T-helper 1 cell treated with Interleukin-12 subunit alpha and Interleukin-12 subunit beta and Interleukin-4 antibody, amounts not matched to agents 30 ng/mL and 1 ng/mL, for 36 hours (primary cell): ENCODE measurements around the gene SMG1. TPM values are rescaled to one million over a fixed set of nuclear protein-coding genes. Genes with fewer than 3 reads are reported as not detected.
"Not testable (repeated sequence)": the region's sequence is repeated elsewhere in the genome, so short reads cannot be mapped to it uniquely, and the experiment has no call there.

Experiments
- intact Hi-C: fragments of 100-400 bp; cut with micrococcal nuclease; formaldehyde crosslinking; loops from one replicate; pipeline ENCODE4 v1.15.1; 2024
- total RNA-seq: library from RNA; stranded (reverse); gene quantifications from 2 replicates; pipeline ENCODE4 v1.2.3, GENCODE V29; 2022

The SMG1 gene
- total RNA-seq = 162 and 186 TPM in 2 replicates

DNA sequence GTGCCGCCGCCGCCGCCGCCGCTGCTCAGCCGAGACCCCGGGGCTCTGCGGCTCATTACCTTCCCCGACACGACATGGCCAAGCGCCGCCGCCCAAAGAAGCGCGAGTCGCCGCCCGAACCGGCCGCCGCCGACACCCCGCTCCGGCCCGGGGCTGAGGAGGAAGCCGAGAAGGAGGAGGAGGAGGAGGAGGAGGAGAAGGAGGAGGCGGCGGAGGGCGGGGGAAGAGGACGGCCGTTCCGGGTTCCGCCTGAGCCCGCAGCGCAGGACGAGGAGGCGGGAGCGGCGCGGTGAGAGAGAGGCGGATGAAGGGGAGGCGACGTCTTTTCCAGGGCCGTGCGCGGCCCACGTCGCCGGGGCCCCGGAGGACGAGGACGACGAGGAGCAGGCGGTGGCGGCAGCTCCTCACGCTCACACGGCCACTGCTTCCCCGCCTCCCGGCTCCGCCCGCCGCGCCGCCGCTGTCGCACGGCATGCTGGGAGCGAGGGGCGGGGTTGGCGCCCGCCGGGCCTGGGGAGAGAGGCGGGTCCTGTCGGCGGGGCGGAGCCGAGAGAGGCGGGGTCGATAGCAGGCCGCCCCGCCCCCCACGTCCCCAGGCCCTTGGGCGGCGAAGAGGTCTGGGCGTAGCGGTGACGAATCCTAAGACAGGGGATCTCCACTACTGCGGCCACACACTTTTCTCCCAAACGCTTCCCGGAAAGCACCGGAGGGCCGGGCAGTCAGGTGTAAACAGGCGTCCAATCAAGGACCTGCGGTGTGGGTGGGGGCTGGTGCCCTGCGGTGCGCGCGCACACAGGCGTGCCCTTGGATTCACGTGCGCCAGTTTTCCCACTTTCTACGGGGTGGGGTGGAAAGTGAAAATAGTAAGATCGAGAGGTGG is at the start of gene SMG1:
Gene SMG1 (minus strand): TSS at position 423 of the 880 bp plus-strand sequence. CDS start 367 bp downstream, at position 56.
- intact Hi-C loops = loop anchor here (1.0 to 10.0 kb wide), 9 partner anchors 20 to 1911 kb away; partner anchors contain the start of genes ARL6IP1, CCP110, COQ7 and RPS15A

DNA sequence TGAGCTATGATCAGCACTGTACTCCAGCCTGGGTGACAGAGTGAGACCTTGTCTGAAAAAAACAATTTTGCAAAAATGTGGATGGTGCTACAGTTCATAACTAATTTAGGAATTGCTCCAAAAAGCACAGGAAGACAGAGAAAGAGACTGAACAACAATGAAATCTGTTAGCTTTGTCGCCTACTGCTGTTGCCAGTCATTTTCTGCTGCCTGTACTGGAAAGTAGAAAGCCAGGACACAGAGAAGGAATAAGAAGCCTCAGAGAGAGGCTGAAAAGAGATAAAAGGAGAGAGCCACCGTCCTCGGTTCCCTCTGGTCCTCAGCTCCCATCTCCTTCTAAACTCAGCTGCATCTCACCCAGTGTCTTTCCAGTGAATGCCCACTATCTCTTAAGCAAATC is 48.9 kb upstream of the SMG1 start:
- intact Hi-C loops = no loop called here

GRCh38 chr16:18969855-18970240 is 43.6 kb upstream of the SMG1 start:
- intact Hi-C loops = loop anchor here (1.0 to 5.0 kb wide), 4 partner anchors 23 to 169 kb away; partner anchors contain the start of genes ARL6IP1 and SMG1

GRCh38 chr16:18969050-18969854 is 43.0 kb upstream of the SMG1 start:
- intact Hi-C loops = loop anchor here (1.0 to 5.0 kb wide), 4 partner anchors 22 to 168 kb away; partner anchors contain the start of genes ARL6IP1 and SMG1

GRCh38 chr16:18966791-18967190 is 40.6 kb upstream of the SMG1 start:
- intact Hi-C loops = loop anchor here (5.0 kb wide), 1 partner anchor 114 kb away; no protein-coding TSS in a partner anchor

- intact Hi-C loops = loop anchor here (2.0 to 5.0 kb wide), 2 partner anchors 73 to 113 kb away; no protein-coding TSS in a partner anchor
These were observed 39.3 kb upstream of the SMG1 start for GRCh38 chr16:18965555-18965954.

DNA sequence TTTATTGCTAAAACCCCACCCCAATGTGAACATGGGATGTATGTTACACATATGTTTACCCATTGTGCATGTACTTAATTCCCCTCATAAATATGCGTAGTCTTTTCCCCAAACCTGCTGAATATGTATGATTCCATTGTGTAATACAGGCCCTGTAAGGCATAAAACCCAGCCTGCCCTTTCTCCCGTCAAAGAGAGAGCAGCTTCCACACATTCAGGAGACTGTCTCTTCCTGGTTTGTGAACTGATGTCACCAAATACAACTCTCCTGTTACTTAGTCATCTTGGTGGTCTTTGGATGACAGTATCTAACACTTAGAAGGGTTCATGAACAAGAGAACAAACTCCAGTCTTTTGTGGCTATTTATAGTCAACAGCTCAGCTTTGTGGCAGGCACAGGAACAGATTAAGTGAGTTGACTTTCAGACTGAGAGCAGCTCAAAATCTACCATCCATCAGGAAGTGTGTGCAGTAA is 32.9 kb upstream of the SMG1 start:
- intact Hi-C loops = no loop called here

DNA sequence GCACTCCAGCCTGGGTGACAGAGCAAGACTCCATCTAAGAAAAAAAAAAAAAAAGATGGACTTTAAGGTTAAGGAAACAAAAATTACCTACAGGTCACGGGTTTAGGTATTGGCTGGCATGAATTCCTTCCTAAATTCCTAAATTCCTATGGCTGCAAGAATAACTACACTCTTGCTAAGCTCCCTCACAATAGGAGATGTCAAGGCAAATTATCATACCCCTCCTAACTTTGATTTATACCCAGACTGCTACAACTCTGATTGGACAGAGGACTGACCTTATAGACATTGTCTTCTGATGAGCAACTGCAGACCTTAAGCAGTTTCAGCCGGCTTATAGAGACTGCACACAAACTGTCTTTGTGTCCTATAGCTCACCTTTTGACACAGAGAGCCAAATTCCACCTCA is 32.4 kb upstream of the SMG1 start:
- intact Hi-C loops = no loop called here

- intact Hi-C loops = not testable (repeated sequence)
These were observed 30.5 kb upstream of the SMG1 start for GRCh38 chr16:18956658-18957241.

- intact Hi-C loops = not testable (repeated sequence)
These were observed 29.8 kb upstream of the SMG1 start for GRCh38 chr16:18955874-18956580.

- intact Hi-C loops = no loop called here
These were observed 27.3 kb upstream of the SMG1 start for GRCh38 chr16:18953547-18953946.

GRCh38 chr16:18950469-18951185 is 24.4 kb upstream of the SMG1 start:
- intact Hi-C loops = no loop called here

DNA sequence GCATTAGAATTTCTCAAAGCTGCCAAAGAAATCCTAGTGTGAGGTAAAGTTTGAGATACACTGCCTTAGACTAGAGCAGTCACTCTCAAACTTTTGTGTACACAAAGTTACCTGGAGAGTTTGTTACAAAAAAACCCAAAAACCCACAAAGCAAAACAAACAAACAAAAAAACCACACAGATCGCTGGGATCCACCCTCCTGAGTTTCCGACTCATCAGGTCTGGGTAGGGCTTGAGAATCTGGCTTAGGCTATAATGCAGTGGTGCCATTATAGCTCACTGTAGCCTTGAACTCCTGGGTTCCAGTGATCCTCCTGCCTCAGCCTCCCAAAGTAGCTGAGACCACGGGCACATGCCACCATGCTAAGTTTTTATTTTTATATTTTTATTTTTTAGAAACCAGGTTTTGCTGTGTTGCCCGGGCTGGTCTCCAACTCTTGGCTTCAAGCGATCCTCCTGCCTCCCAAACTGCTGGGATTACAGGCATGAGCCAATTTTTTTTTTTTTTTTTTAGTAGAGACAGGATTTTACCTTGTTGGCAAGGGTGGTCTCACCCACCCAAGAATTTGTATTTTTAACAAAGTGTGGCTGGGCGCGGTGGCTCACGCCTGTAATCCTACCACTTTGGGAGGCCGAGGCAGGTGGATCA is 22.3 kb upstream of the SMG1 start:
- intact Hi-C loops = no loop called here

DNA sequence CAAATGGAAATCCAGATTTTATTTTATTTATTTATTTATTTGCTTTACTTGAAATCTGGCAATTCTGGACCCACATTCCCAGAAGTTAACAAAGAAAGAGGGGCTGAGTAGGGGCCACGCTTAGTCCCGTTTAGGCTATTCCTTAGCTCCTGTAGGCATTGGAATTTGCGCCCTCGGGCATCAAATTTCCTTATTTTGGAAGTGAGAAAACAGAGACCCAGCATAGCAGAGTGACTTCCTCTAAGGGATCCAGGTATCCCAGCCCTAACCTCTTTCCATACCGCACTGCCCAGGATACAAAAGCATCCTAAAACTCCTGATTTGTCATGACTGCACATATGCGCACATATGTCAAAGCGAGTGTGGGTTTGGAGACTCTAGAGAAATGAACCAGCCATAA is 19.0 kb upstream of the SMG1 start:
- intact Hi-C loops = no loop called here

DNA sequence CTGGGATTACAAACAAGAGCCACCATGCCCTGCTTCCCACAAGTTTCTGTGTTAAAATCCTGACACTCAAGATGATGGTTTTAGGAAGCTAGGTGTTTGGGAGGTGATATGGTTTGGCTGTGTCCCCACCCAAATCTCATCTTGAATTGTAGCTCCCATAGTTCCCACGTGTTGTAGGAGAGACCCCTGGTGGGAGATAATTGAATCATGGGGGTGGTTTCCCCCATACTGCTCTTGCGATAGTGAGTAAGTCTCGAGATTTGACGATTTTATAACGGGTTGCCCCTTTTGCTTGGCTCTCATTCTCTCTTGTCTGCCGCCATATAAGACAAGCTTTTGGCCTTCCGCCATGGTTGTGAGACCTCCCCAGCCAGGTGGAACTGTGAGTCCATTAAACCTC is 17.2 kb upstream of the SMG1 start:
- intact Hi-C loops = no loop called here

- intact Hi-C loops = no loop called here
These were observed 15.9 kb upstream of the SMG1 start for GRCh38 chr16:18942061-18942460.

- intact Hi-C loops = no loop called here
These were observed 15.3 kb upstream of the SMG1 start for GRCh38 chr16:18941471-18941870.

DNA sequence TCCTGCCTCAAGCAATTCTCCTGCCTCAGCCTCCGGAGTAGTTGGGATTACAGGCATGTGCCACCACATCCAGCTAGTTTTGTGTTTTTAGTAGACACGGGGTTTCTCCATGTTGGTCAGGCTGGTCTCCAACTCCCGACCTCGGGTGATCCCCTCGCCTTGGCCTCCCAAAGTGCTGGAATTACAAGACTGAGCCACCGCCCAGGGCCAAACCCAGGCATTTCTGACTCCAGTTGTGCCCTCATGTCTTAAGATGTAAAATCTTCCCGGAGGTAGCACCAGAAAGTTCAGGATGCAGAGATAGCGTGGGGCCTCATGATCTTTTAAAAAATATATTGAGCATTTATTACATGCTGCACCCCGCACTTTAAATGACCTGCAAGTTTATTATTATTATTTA is 12.8 kb upstream of the SMG1 start:
- intact Hi-C loops = no loop called here

DNA sequence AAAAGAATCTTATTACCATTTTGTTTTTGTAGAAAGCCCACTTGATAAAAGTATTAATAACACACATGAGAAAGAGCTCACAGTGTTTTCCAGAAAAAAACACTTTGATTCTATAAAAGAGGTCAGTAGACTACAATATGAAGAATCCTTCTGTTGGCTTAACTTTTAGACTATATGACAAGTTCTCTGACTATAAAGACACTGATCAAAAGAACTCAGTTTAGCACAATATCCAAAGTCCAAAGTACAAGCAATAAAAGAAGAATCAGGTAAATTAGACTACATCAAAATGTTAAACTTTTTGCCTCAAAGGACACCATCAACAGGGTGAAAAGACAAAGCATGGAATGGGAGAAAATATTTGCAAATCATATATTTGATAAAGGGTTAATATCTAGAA is 11.2 kb upstream of the SMG1 start:
- intact Hi-C loops = no loop called here
